Measurements from ENCODE around the gene GTF3C1. TPM values are rescaled to one million over a fixed set of nuclear protein-coding genes. Genes with fewer than 3 reads are reported as not detected.

The GTF3C1 gene
- total and polyA plus RNA-seq, 2 of the 8 experiments (the other 6 are each of a cell fraction or from before 2014, with no cell fraction given), result 89.3 to 126 TPM

DNA sequence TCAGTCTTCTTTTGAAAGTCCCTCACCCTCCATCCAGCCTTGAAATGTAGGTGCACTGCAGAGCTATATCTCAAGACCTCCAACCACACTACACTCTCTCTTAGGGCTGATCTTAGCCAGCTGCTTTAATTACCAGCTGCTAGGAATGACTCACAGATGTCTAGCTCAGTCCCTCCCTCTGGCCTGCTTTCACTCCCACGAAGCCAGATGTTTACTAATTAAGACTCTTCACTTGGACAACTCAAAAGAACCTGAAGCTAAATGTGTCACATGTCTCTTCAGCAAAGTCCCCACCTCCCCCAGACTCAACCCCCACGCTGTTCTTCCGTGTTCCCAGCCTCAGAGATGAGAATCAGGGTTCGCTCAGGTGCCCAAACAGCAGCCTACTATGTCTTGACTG, 2.6 kb downstream of the GTF3C1 start:
- peaks cover 25 to 41% of the 10 kb centered on the region in 2 experiments for H3K79me2 ChIP-seq (ENCODE audit: control insufficient read depth in 1 of 2, insufficient read depth in 2 of 2, low read length in 2 of 2)
- H3K4me2 ChIP-seq (ENCODE audit: insufficient read depth in 1 of 2, low read depth in 2 of 2, low read length in 2 of 2), result no peak overlapping the region; a peak in 1 of 4 replicates
- no peak overlapping the region for H2BK5ac ChIP-seq (ENCODE audit: low read depth, low read length)
- H3K4me1 ChIP-seq (replicated peaks in 1 of 4; ENCODE audit: control insufficient read depth in 3 of 4, insufficient read depth in 4 of 4, low read length in 3 of 4), result peaks cover 0 to 5% (median 3%) of the 10 kb centered on the region in 4 experiments; a peak in 3 of 7 replicates
- no peak overlapping the region for H4K5ac ChIP-seq (ENCODE audit: insufficient read length, low read depth, low read length)
- H3K9ac ChIP-seq (replicated peaks in 1 of 4; ENCODE audit: extremely low read depth in 1 of 4, low read depth in 3 of 4, low read length in 3 of 4), result no peak overlapping the region
- no peak overlapping the region for H3K18ac ChIP-seq (ENCODE audit: extremely low read depth, low read length)
- no peak overlapping the region for H3K4me3 ChIP-seq (ENCODE audit: extremely low read depth in 1 of 4, insufficient read depth in 2 of 4, low read depth in 3 of 4, low read length in 4 of 4)
- FAIRE-seq (no peak), DNase-seq (ENCODE audit: low read depth in 1 of 2, low spot score in 2 of 2) (no peak)
- no peak overlapping the region for H4K8ac ChIP-seq (ENCODE audit: extremely low read depth, insufficient read depth, low read length)
- H3K4ac ChIP-seq (replicated peaks; ENCODE audit: insufficient read length, low read depth, low read length), result no peak overlapping the region
- peaks cover 12 to 34% (median 27%) of the 10 kb centered on the region in 4 experiments; a peak in 7 of 8 replicates for H3K36me3 ChIP-seq (ENCODE audit: control insufficient read depth in 2 of 4, insufficient read depth in 4 of 4, low read length in 3 of 4)
- H2BK12ac ChIP-seq (ENCODE audit: low read depth, low read length), result no peak overlapping the region
- H3K79me1 ChIP-seq (ENCODE audit: low read depth, low read length), result peaks cover 10% of the 10 kb centered on the region
- CTCF ChIA-PET (ENCODE audit: partially characterized antibody), result interaction anchor here (1.0 kb wide), 1 partner anchor 31 kb away, joined by 3 read pairs; no protein-coding TSS in a partner anchor
- H3K27ac ChIP-seq (ENCODE audit: low read depth, low read length), result no peak overlapping the region
- no peak overlapping the region for H3K14ac ChIP-seq (ENCODE audit: insufficient read length)
- H2BK120ac ChIP-seq (replicated peaks; ENCODE audit: low read depth, low read length), result no peak overlapping the region
- 94% methylated on average over 4 of the region's 4 CpGs; no CpG with 5 or more reads in 1 of the 2 experiments for WGBS, 2 experiments (ENCODE audit: extremely low coverage in 1 of 2, insufficient coverage in 1 of 2, insufficient read length in 1 of 2, insufficient replicate concordance in 2 of 2, low coverage in 1 of 2, low lambda C conversion rate in 2 of 2, missing lambda C conversion rate in 1 of 2)
- H2BK20ac ChIP-seq (ENCODE audit: low read length), result no peak overlapping the region
- no peak overlapping the region for H2AK5ac ChIP-seq (ENCODE audit: low read depth, low read length)
- no peak overlapping the region for H3K23ac ChIP-seq (ENCODE audit: insufficient read length)
- no peaks in the 10 kb centered on the region for H3K27me3 ChIP-seq (replicated peaks in 1 of 4; ENCODE audit: control insufficient read depth in 3 of 4, extremely low read depth in 1 of 4, insufficient read depth in 3 of 4, low read length in 3 of 4)
- no peak overlapping the region for H2BK15ac ChIP-seq (ENCODE audit: low read length)
- no peaks in the 10 kb centered on the region for H3K9me3 ChIP-seq (ENCODE audit: insufficient read depth in 2 of 2, low read depth in 1 of 2, low read length in 1 of 2)
- peaks cover 5 to 12% of the 10 kb centered on the region in 2 experiments for H4K20me1 ChIP-seq (replicated peaks in 1 of 2; ENCODE audit: control insufficient read depth in 1 of 2, insufficient read depth in 2 of 2, low read length in 2 of 2)
- no peak overlapping the region for H2AFZ ChIP-seq (ENCODE audit: low read length)
- no peak overlapping the region for H4K91ac ChIP-seq (replicated peaks; ENCODE audit: insufficient read length, low read length)
- TF ChIP-seq CBX8 (IDR thresholded peaks at IDR 0.05; ENCODE audit: borderline replicate concordance, low read depth, low read length), result no peak
- no peak overlapping the region for H3K56ac ChIP-seq (replicated peaks; ENCODE audit: insufficient read length, low read depth, low read length)
- POLR2A ChIA-PET (ENCODE audit: partially characterized antibody), result interaction anchor here (1.1 to 1.2 kb wide), 2 partner anchors 9 to 15 kb away, joined by 4 read pairs; no protein-coding TSS in a partner anchor
- H3K23me2 ChIP-seq (ENCODE audit: low read depth, low read length), result peaks cover 5% of the 10 kb centered on the region; the same call in 1 of the 2 replicates
